Ishikawa (cell line): ENCODE measurements around the gene RRAD.

Source experiments
- CEBPB ChIP-seq: IDR thresholded peaks from 2 replicates; pipeline ENCODE4 v1.6.1; 2012
- CREB1 ChIP-seq: IDR thresholded peaks from 2 replicates; pipeline ENCODE4 v1.6.1; 2012; ENCODE audit warnings: low read depth
- EGR1 ChIP-seq: IDR thresholded peaks from 2 replicates; pipeline ENCODE4 v1.6.1; 2012
- EP300 ChIP-seq: IDR thresholded peaks from 2 replicates; pipeline ENCODE4 v1.6.1; 2012; ENCODE audit warnings: borderline replicate concordance
- FOXM1 ChIP-seq: IDR thresholded peaks from 2 replicates; pipeline ENCODE4 v1.6.1; 2012; ENCODE audit warnings: low read depth, borderline replicate concordance
- NFIC ChIP-seq: IDR thresholded peaks from 2 replicates; pipeline ENCODE4 v1.6.1; 2012
- RAD21 ChIP-seq: IDR thresholded peaks from 2 replicates; pipeline ENCODE4 v1.6.1; 2012; ENCODE audit warnings: low read depth
- TAF1 ChIP-seq: IDR thresholded peaks from 2 replicates; pipeline ENCODE4 v1.6.1; 2012; ENCODE audit warnings: low read depth, mild to moderate bottlenecking
- TCF12 ChIP-seq: IDR thresholded peaks from 2 replicates; pipeline ENCODE4 v1.6.1; 2012; ENCODE audit warnings: low read depth
- TEAD4 ChIP-seq: IDR thresholded peaks from 2 replicates; pipeline ENCODE4 v1.6.1; 2012
- USF1 ChIP-seq: IDR thresholded peaks from 2 replicates; pipeline ENCODE4 v1.6.1; 2012
- YY1 ChIP-seq: IDR thresholded peaks from 2 replicates; pipeline ENCODE4 v1.6.1; 2012; ENCODE audit warnings: low read depth
- ZBTB7A ChIP-seq: IDR thresholded peaks from 2 replicates; pipeline ENCODE4 v1.6.1; 2012; ENCODE audit warnings: low read depth
- TF ChIP-seq, protein P1 (sequence below): IDR thresholded peaks from 2 replicates; pipeline ENCODE4 v1.6.1; 2012; ENCODE audit warnings: low read depth, mild to moderate bottlenecking
- TF ChIP-seq, protein P2 (sequence below): IDR thresholded peaks from 2 replicates; pipeline ENCODE4 v1.6.1; 2012

The RRAD gene

GRCh38 chr16:66935314-66936011 lies 10.1 kb upstream of the RRAD start, which contains the start of gene CES2:
TSS of gene CES2 (plus strand) at chr16:66935516. CDS start at chr16:66935636, 120 bp downstream.
- TF ChIP-seq TEAD4 (no peak), FOXM1 (no peak), RAD21 (no peak), NFIC (no peak), EP300 (no peak), TCF12 (no peak), YY1 (no peak), CEBPB (no peak), TAF1 (no peak), ZBTB7A (no peak), CREB1 (no peak)
- TF ChIP-seq, protein P1, sequence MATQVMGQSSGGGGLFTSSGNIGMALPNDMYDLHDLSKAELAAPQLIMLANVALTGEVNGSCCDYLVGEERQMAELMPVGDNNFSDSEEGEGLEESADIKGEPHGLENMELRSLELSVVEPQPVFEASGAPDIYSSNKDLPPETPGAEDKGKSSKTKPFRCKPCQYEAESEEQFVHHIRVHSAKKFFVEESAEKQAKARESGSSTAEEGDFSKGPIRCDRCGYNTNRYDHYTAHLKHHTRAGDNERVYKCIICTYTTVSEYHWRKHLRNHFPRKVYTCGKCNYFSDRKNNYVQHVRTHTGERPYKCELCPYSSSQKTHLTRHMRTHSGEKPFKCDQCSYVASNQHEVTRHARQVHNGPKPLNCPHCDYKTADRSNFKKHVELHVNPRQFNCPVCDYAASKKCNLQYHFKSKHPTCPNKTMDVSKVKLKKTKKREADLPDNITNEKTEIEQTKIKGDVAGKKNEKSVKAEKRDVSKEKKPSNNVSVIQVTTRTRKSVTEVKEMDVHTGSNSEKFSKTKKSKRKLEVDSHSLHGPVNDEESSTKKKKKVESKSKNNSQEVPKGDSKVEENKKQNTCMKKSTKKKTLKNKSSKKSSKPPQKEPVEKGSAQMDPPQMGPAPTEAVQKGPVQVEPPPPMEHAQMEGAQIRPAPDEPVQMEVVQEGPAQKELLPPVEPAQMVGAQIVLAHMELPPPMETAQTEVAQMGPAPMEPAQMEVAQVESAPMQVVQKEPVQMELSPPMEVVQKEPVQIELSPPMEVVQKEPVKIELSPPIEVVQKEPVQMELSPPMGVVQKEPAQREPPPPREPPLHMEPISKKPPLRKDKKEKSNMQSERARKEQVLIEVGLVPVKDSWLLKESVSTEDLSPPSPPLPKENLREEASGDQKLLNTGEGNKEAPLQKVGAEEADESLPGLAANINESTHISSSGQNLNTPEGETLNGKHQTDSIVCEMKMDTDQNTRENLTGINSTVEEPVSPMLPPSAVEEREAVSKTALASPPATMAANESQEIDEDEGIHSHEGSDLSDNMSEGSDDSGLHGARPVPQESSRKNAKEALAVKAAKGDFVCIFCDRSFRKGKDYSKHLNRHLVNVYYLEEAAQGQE: no peak

DNA sequence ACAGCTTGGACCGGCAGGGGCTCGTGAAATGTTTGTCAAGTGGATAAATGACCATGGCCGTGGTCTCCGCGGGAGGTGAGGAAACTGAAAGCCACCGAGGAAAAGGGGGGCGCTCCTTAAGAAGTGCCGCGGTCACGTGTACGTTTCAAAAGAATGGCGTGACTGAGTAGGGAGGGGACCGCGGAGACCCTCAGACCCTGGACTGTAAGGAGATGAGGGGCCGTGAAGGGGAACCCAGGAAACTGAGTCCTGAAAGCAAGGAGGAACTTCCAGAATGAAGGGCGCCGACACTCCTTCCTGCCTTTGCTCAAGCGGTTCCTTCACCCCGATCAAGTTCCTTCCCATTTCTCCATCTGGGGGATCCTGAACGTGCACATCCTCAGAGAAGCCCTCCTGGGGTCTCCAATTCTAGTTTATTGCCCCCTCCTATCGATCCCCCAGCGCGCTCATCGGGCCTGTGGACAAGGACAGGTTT lies 9.5 kb upstream of the RRAD start:
- TF ChIP-seq ZBTB7A: peak; percentile 38; the same call in 1 of the 2 replicates

DNA sequence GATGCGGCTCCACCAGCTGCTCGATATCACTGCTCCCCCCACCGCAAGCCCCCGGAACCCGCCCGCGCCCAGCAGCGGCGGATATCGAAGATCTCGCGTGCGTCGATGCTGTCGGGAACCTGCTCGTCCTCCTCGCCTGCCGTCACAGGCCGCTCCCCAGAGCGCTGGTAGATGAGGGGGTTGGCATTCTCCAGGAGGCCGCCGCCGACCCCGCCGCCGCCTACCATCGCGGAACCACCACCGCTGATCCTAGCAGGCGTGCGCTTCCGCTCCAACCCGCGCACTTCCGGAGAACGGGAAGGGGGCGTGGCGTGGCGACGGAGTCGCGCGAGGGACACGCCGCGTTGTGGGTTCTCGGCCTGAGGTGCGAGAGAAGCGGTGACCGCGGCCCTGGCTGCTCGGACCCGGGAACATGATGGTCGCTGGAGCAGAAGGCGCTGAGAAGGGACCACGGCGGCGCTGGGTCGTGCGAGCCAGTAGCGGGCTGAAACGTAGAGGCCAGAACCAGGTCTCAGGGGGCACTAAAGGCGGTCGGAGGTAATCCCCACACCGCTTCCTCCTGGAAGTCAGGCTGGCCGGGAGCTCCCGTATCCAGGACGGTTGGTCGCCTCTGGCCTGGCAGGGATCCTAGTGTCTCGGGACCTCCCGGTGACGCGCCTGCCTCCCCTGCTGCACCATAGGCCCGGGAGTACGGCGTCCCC lies 9.0 kb upstream of the RRAD start, which contains the start of gene CIAO2B:
TSS of gene CIAO2B (minus strand) at position 265 of the 701 bp plus-strand sequence. CDS start at position 227, 38 bp downstream.
- TF ChIP-seq FOXM1 (no peak), TAF1 (peak; percentile 86), USF1 (no peak), ZBTB7A (no peak), RAD21 (no peak), CEBPB (no peak), EP300 (no peak), CREB1 (no peak; the same call in 1 of the 2 replicates), NFIC (0 out of 2 replicates have a peak, but pooled peaks have one; percentile 20), YY1 (peak; percentile 42; the same call in 1 of the 2 replicates)
- TF ChIP-seq, protein P2, sequence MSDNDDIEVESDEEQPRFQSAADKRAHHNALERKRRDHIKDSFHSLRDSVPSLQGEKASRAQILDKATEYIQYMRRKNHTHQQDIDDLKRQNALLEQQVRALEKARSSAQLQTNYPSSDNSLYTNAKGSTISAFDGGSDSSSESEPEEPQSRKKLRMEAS: peak; percentile 83

- TF ChIP-seq, protein P1: no peak
- TF ChIP-seq RAD21 (no peak), TCF12 (no peak), TAF1 (no peak), EGR1 (no peak), NFIC (no peak), USF1 (no peak), CREB1 (no peak), TEAD4 (no peak), YY1 (no peak), ZBTB7A (no peak), EP300 (no peak), FOXM1 (no peak), CEBPB (no peak)
- TF ChIP-seq, protein P2: no peak
Observed at GRCh38 chr16:66933776-66934137, 8.4 kb upstream of the RRAD start.

DNA sequence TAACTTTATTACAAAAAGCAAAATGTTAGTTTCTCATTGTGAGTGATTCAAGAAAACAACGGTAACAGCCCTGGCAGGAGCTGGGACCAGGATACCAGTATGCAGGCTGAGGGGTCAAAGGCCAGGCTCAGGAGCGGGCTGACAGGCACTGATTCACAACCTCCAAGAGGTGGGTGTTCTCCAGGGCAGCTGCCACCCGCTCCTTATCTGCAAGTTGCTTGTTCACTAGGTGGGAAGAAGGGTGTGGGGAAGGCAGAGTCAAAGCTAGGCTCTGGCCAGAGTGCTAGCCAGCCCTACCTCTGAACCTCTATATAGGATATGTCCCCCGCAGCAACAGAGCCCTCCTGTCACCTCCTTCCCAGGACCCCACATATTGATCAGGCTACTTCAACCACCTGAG lies 6.7 kb upstream of the RRAD start:
- TF ChIP-seq NFIC (no peak), YY1 (no peak), USF1 (no peak), RAD21 (no peak), EGR1 (no peak), TCF12 (no peak)
- TF ChIP-seq, protein P1: no peak
- TF ChIP-seq, protein P2: no peak
